GM12878 (cell line): ENCODE results near the gene C3orf22.

ENCODE experiments used
- CHD1 ChIP-seq: IDR thresholded peaks from 2 replicates; pipeline ENCODE4 v1.6.1; 2012; ENCODE audit warnings: low read depth, low read length, improper control_type of control experiment
- CTCF ChIP-seq, 3 experiments: IDR thresholded peaks in 2 of 3; conservative IDR thresholded peaks in 1 of 3; 2 replicates each; pipeline ENCODE4 v1.5.1; 2011; ENCODE audit warnings: low read depth in 3 of 3, low read length in 3 of 3, mild to moderate bottlenecking in 3 of 3, control low read depth in 2 of 3, moderate library complexity in 2 of 3, inconsistent platforms in 1 of 3, mixed read lengths in 1 of 3; ENCODE audit not compliant: control insufficient read depth in 2 of 3, insufficient read depth in 1 of 3; ENCODE audit errors: extremely low read depth in 1 of 3
- EP300 ChIP-seq, 2 experiments: fragments of 150-350 bp in 1 of 2; IDR thresholded peaks; 2 replicates each; pipeline ENCODE4 v1.6.1; 2011 to 2012; ENCODE audit warnings: low read depth in 2 of 2, low read length in 2 of 2, borderline replicate concordance in 1 of 2, improper control_type of control experiment in 1 of 2, inconsistent platforms in 1 of 2; ENCODE audit not compliant: control insufficient read depth in 1 of 2
- MAX ChIP-seq: IDR thresholded peaks from 2 replicates; pipeline ENCODE4 v1.6.1; 2012; ENCODE audit warnings: low read depth, low read length, improper control_type of control experiment
- NR2C2 ChIP-seq: IDR thresholded peaks from 2 replicates; pipeline ENCODE4 v1.6.1; 2011; ENCODE audit warnings: borderline replicate concordance, low read depth; ENCODE audit not compliant: control insufficient read depth, insufficient read length
- POLR2AphosphoS5 ChIP-seq: IDR thresholded peaks from 2 replicates; pipeline ENCODE4 v1.6.1; 2011; ENCODE audit warnings: mild to moderate bottlenecking, low read length, inconsistent platforms

- TF ChIP-seq CHD1 (no peak), EP300 (IDR thresholded peaks at IDR 0.05; ENCODE audit: borderline replicate concordance in 1 of 2, control insufficient read depth in 1 of 2, low read depth in 2 of 2, low read length in 2 of 2) (no peak), CTCF (IDR thresholded peaks at IDR 0.05 in 2 of 3, conservative IDR thresholded peaks at IDR 0.05 in 1 of 3; ENCODE audit: control insufficient read depth in 2 of 3, extremely low read depth in 1 of 3, insufficient read depth in 1 of 3, low read depth in 3 of 3, low read length in 3 of 3) (no peak), NR2C2 (no peak), MAX (no peak), POLR2AphosphoS5 (no peak)
These were observed 32.1 kb downstream of the C3orf22 start for GRCh38 chr3:126526668-126527005.
